Left lung (tissue), 10 donors: Measurements from ENCODE around the gene LMAN1L. TPM values are rescaled to one million over a fixed set of nuclear protein-coding genes. Genes with fewer than 3 reads are reported as not detected.

Source experiments
- ATAC-seq: fragments of 200-7000 bp; cut with Tn5 transposase; one replicate; pipeline ENCODE4 v1.9.1; 2020; ENCODE audit warnings: moderate library complexity
- DNase-seq, 4 donors: peaks; one replicate each; pipeline ENCODE4 v3.0.0-alpha.2; 2013 to 2020
- H3K27ac ChIP-seq, 2 donors: fragments of 200-600 bp; sonication (generic) in 1 of 2; one replicate each; pipeline versions ENCODE4 v1.5.0 to v1.8.0; 2020 to 2021
- H3K27me3 ChIP-seq, 2 donors: fragments of 200-600 bp; sonication (generic) in 1 of 2; one replicate each; pipeline versions ENCODE4 v1.5.0 to v1.8.0; 2020 to 2021
- H3K36me3 ChIP-seq, 2 donors: fragments of 200-600 bp; sonication (generic) in 1 of 2; one replicate each; pipeline versions ENCODE4 v1.5.0 to v1.8.0; 2020 to 2021
- H3K4me1 ChIP-seq, 2 donors: fragments of 200-600 bp; one replicate each; pipeline ENCODE4 v1.8.0; 2021
- H3K4me3 ChIP-seq, 2 donors: fragments of 200-600 bp; sonication (generic) in 1 of 2; one replicate each; pipeline versions ENCODE4 v1.5.0 to v1.8.0; 2020 to 2021; ENCODE audit warnings: mild to moderate bottlenecking in 1 of 2
- H3K9me3 ChIP-seq, 2 donors: fragments of 200-600 bp; sonication (generic) in 1 of 2; one replicate each; pipeline versions ENCODE4 v1.5.0 to v1.8.0; 2020 to 2021
- intact Hi-C, 2 donors: fragments of 100-400 bp; cut with DNase I; formaldehyde crosslinking; loops; one replicate each; pipeline versions ENCODE4 v1.11.2 to v1.14.2; 2022
- polyA plus RNA-seq, 6 donors: library from polyadenylated mRNA; unstranded; fragments of 120-200 nt; gene quantifications; one replicate each; pipeline ENCODE4 v1.2.1, GENCODE V29; 2013; ENCODE audit not compliant: insufficient read length in 6 of 6
- total RNA-seq, 2 donors: library from RNA; stranded (reverse); fragmentation: NEBNext Ultra II Directional; extraction: Animal tissue kit (Norgen Biotek cat#: 25700); gene quantifications; one replicate each; pipeline ENCODE4 v1.2.1, GENCODE V29; 2021
- TF ChIP-seq, protein P1 (sequence below), 2 donors: fragments of 200-600 bp; sonication (generic) in 1 of 2; IDR thresholded peaks; one replicate each; pipeline versions ENCODE4 v1.5.0 to v1.8.0; 2021; ENCODE audit warnings: antibody characterized with exemption in 2 of 2
- donor health status: DM: no; HTN: yes; CAD: no.
- donor health status: DM: no; HTN: no; CAD: no.

The LMAN1L gene
- total and polyA plus RNA-seq, 8 donors: 0.08 to 0.39 (median 0.32) TPM; not detected in 5

GRCh38 chr15:74826921-74827320, 14.3 kb downstream of the LMAN1L start:
- TF ChIP-seq, protein P1, sequence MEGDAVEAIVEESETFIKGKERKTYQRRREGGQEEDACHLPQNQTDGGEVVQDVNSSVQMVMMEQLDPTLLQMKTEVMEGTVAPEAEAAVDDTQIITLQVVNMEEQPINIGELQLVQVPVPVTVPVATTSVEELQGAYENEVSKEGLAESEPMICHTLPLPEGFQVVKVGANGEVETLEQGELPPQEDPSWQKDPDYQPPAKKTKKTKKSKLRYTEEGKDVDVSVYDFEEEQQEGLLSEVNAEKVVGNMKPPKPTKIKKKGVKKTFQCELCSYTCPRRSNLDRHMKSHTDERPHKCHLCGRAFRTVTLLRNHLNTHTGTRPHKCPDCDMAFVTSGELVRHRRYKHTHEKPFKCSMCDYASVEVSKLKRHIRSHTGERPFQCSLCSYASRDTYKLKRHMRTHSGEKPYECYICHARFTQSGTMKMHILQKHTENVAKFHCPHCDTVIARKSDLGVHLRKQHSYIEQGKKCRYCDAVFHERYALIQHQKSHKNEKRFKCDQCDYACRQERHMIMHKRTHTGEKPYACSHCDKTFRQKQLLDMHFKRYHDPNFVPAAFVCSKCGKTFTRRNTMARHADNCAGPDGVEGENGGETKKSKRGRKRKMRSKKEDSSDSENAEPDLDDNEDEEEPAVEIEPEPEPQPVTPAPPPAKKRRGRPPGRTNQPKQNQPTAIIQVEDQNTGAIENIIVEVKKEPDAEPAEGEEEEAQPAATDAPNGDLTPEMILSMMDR (IDR thresholded peaks at IDR 0.05): no peak
- intact Hi-C loops: no loop called here
- no peak for DNase-seq
- no peak overlapping the region for H3K4me3 ChIP-seq
- no peak overlapping the region for H3K27ac ChIP-seq
- H3K36me3 ChIP-seq: no peaks in the 10 kb centered on the region
- H3K4me1 ChIP-seq: no peaks in the 10 kb centered on the region
- H3K27me3 ChIP-seq: peaks cover 9 to 50% of the 10 kb centered on the region in 2 donors
- ATAC-seq: no peak
- no peaks in the 10 kb centered on the region for H3K9me3 ChIP-seq

DNA sequence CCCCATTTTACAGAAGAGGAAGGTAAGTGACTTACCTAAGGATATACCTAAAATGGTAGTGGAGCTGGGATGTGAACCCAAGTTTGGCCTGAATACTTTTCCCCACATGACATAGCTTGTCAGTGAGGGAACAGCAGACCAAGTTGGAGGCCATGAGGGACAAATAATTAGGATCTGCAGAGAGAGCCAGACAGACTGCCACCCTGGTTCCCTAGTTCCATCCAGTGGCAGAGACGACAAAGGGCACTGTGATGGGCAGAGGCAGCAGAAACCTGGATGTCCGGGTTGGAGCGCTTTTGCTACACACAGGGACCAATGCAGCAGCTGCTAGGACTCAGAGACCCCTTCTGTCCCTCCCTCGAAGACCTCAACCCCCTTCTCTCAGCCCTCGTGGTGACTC, 15.0 kb downstream of the LMAN1L start:
- intact Hi-C loops: no loop called here
- no peak for DNase-seq
- H3K9me3 ChIP-seq: no peaks in the 10 kb centered on the region
- ATAC-seq: no peak
- H3K36me3 ChIP-seq: no peaks in the 10 kb centered on the region
- H3K4me3 ChIP-seq: no peak overlapping the region
- no peak overlapping the region for H3K27ac ChIP-seq
- TF ChIP-seq, protein P1 (IDR thresholded peaks at IDR 0.05): no peak
- H3K4me1 ChIP-seq: no peaks in the 10 kb centered on the region
- H3K27me3 ChIP-seq: peaks cover 9 to 50% of the 10 kb centered on the region in 2 donors

- Histone ChIP-seq H3K27me3 (peaks cover 9 to 50% of the 10 kb centered on the region in 2 donors), H3K9me3 (no peaks in the 10 kb centered on the region), H3K36me3 (no peaks in the 10 kb centered on the region), H3K4me1 (no peaks in the 10 kb centered on the region), H3K4me3 (no peak overlapping the region), H3K27ac (no peak overlapping the region)
- DNase-seq (no peak), ATAC-seq (no peak)
- TF ChIP-seq, protein P1 (IDR thresholded peaks at IDR 0.05): no peak
- intact Hi-C loops: no loop called here
These were observed 16.2 kb downstream of the LMAN1L start for GRCh38 chr15:74828835-74829234.

DNA sequence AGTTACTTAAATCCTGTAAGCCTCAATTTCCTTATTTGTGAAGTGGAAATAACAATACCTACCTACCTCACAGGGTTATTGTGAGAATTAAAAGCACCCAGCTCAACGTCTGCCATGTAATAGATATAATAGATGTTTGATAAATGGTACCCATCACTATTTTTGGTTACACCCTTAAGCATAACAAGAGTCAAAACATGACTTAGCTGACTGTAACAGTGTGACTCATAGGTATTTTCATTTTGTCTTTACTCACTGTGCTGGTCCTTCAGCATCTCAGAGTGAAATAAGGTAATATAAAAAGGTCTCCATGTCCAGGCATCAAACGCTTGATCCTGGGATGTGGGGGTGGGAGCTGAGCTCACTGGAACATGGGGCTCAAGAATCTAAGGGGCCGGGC, 16.9 kb downstream of the LMAN1L start:
- TF ChIP-seq, protein P1 (IDR thresholded peaks at IDR 0.05): no peak
- intact Hi-C loops: no loop called here
- Histone ChIP-seq H3K36me3 (no peaks in the 10 kb centered on the region), H3K4me3 (no peak overlapping the region), H3K9me3 (no peaks in the 10 kb centered on the region), H3K27ac (no peak overlapping the region), H3K27me3 (peaks cover 9 to 44% of the 10 kb centered on the region in 2 donors), H3K4me1 (no peaks in the 10 kb centered on the region)
- no peak for ATAC-seq
- no peak for DNase-seq

GRCh38 chr15:74829991-74830390, 17.4 kb downstream of the LMAN1L start:
- peaks cover 9 to 43% of the 10 kb centered on the region in 2 donors for H3K27me3 ChIP-seq
- H3K4me1 ChIP-seq: no peaks in the 10 kb centered on the region
- intact Hi-C loops: no loop called here
- H3K9me3 ChIP-seq: no peaks in the 10 kb centered on the region
- no peak for ATAC-seq
- DNase-seq: no peak
- no peak overlapping the region for H3K4me3 ChIP-seq
- TF ChIP-seq, protein P1 (IDR thresholded peaks at IDR 0.05): no peak
- no peak overlapping the region for H3K27ac ChIP-seq
- no peaks in the 10 kb centered on the region for H3K36me3 ChIP-seq
